Ovary (tissue), 9 donors: ENCODE data around the gene TUFT1. TPM values are rescaled to one million over a fixed set of nuclear protein-coding genes. Genes with fewer than 3 reads are reported as not detected.

Experiments
- DNase-seq, 5 donors: peaks; one replicate each; pipeline ENCODE4 v3.0.0-alpha.2; 2019 to 2020
- H3K27ac ChIP-seq, 2 donors: fragments of 200-600 bp; one replicate each; pipeline versions ENCODE4 v1.5.1 to v1.8.0; 2019 to 2022
- H3K27me3 ChIP-seq: fragments of 200-600 bp; one replicate; pipeline ENCODE4 v1.8.0; 2022
- H3K36me3 ChIP-seq: fragments of 200-600 bp; sonication (generic); one replicate; pipeline ENCODE4 v1.5.1; 2019
- H3K4me1 ChIP-seq: one replicate; pipeline ENCODE4 v1.8.1; 2013; ENCODE audit warnings: mild to moderate bottlenecking, moderate library complexity; ENCODE audit not compliant: insufficient read depth
- H3K4me3 ChIP-seq: fragments of 200-600 bp; sonication (generic); one replicate; pipeline ENCODE4 v1.5.1; 2017
- H3K9me3 ChIP-seq, 2 donors: fragments of 200-600 bp in 1 of 2; sonication (generic) in 1 of 2; one replicate each; pipeline versions ENCODE4 v1.5.1 to v1.8.1; 2013 to 2019; ENCODE audit warnings: mild to moderate bottlenecking in 1 of 2, moderate library complexity in 1 of 2
- EP300 ChIP-seq: sonication (generic); formaldehyde crosslinking; IDR thresholded peaks from one replicate; pipeline ENCODE4 v1.6.1; 2017; ENCODE audit warnings: antibody characterized with exemption
- POLR2A ChIP-seq: fragments of 450-650 bp; IDR thresholded peaks from one replicate; pipeline ENCODE4 v1.6.1; 2017; ENCODE audit warnings: antibody characterized with exemption, mild to moderate bottlenecking, moderate library complexity
- WGBS, 3 donors: extraction: QIAGEN DNeasy Blood & Tissue Kit in 1 of 3; methylation state at CpG; one replicate each; pipeline versions ENCODE4 v1.1.5 to v1.1.7; 2013 to 2017; 5-methylcytosine and 5-hydroxymethylcytosine counted together
- intact Hi-C, 4 donors: fragments of 100-400 bp; cut with DNase I; formaldehyde crosslinking; loops; one replicate each; pipeline versions ENCODE4 v1.11.0 to v1.15.1; 2022 to 2023
- polyA plus RNA-seq, 2 donors: library from polyadenylated mRNA; stranded (reverse); fragments of 200-250 nt in 1 of 2; fragments of 350-450 nt in 1 of 2; fragmentation: Illumina TruSeq in 1 of 2; extraction: RNeasy Lipid Tissue Mini Kit (QIAGEN cat#74804) in 1 of 2; gene quantifications; one replicate each; pipeline ENCODE4 v1.2.3, GENCODE V29; 2013 to 2014
- total RNA-seq, 7 donors: library from RNA; depleted of rRNA in 2 of 7; stranded (reverse); fragments of >200 nt in 2 of 7; fragmentation: NEBNext Ultra II Directional in 3 of 7; extraction: Animal tissue kit (Norgen Biotek cat#: 25700) in 3 of 7; gene quantifications; one replicate each; pipeline versions ENCODE4 v1.1.0 to v1.2.4, GENCODE V29; 2016 to 2023
- TF ChIP-seq, protein P1 (sequence below), 3 donors: fragments of 450-650 bp in 2 of 3; fragments of 200-600 bp in 1 of 3; IDR thresholded peaks; one replicate each; pipeline versions ENCODE4 v1.5.1 to v1.8.0; 2016 to 2022; ENCODE audit warnings: antibody characterized with exemption in 3 of 3, mild to moderate bottlenecking in 1 of 3
- donor health status: DM: no; HTN: no; CAD: no; lungs with moderate emphysema.
- donor health status: DM: no; HTN: no; CAD: no.
- donor health status: Bipolar disorder and iron deficiency.
- donor health status: DM: yes; HTN: yes; CAD: no.
- donor health status: DM: no; HTN: no; CAD: no.
- donor health status: DM: yes; HTN: yes; CAD: no.

TUFT1 gene
- total and polyA plus RNA-seq, 9 donors = 5.0 to 10.2 (median 7.3) TPM

DNA sequence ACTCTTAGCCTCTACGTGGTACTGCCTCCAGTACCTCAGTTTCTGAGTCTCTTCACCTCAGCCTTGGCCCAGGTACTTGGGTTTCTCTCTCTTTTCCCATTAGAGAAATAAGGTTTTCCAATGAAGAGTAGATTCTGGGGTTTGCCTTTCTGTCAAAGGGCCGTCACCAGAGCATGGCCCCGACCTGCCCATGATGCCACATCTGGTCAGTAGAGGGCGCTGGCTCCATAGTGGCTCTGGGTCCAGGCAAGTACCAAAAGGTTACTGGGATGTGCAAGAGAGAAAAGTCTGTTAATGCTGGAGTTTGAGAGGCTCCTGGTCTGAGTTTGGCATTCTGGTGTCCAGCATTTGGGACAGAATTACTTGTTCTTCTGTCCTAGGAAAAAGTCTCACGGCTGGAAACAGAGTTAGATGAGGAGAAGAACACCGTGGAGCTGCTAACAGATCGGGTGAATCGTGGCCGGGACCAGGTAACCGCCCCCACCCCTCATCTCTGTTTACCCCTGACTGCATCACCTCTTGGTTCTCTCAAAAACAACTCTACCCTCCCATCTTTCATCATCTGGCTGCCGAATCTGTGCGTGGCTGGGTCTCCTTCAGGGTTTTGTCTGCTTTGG lies 5.3 kb upstream of the TUFT1 start:
- H3K27me3 ChIP-seq = no peaks in the 10 kb centered on the region
- peaks cover 4% of the 10 kb centered on the region for H3K4me1 ChIP-seq
- intact Hi-C loops = loop anchor here in 3 of 4 donors (2.0 to 10.0 kb wide), 2 partner anchors 200 kb away; no protein-coding TSS in a partner anchor
- no peaks in the 10 kb centered on the region for H3K9me3 ChIP-seq
- no peaks in the 10 kb centered on the region for H3K36me3 ChIP-seq
- no peak overlapping the region for H3K4me3 ChIP-seq
- TF ChIP-seq EP300 = no peak
- no peak for TF ChIP-seq POLR2A
- TF ChIP-seq, protein P1, sequence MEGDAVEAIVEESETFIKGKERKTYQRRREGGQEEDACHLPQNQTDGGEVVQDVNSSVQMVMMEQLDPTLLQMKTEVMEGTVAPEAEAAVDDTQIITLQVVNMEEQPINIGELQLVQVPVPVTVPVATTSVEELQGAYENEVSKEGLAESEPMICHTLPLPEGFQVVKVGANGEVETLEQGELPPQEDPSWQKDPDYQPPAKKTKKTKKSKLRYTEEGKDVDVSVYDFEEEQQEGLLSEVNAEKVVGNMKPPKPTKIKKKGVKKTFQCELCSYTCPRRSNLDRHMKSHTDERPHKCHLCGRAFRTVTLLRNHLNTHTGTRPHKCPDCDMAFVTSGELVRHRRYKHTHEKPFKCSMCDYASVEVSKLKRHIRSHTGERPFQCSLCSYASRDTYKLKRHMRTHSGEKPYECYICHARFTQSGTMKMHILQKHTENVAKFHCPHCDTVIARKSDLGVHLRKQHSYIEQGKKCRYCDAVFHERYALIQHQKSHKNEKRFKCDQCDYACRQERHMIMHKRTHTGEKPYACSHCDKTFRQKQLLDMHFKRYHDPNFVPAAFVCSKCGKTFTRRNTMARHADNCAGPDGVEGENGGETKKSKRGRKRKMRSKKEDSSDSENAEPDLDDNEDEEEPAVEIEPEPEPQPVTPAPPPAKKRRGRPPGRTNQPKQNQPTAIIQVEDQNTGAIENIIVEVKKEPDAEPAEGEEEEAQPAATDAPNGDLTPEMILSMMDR (IDR thresholded peaks at IDR 0.05) = peak; percentile 44 to 63 (median 48)
- no peak overlapping the region for H3K27ac ChIP-seq
- DNase-seq = peak; percentile 60 to 80 (median 76)
- WGBS, 3 donors = 47 to 54% (median 48%) methylated on average over 12 of the region's 12 CpGs

DNA sequence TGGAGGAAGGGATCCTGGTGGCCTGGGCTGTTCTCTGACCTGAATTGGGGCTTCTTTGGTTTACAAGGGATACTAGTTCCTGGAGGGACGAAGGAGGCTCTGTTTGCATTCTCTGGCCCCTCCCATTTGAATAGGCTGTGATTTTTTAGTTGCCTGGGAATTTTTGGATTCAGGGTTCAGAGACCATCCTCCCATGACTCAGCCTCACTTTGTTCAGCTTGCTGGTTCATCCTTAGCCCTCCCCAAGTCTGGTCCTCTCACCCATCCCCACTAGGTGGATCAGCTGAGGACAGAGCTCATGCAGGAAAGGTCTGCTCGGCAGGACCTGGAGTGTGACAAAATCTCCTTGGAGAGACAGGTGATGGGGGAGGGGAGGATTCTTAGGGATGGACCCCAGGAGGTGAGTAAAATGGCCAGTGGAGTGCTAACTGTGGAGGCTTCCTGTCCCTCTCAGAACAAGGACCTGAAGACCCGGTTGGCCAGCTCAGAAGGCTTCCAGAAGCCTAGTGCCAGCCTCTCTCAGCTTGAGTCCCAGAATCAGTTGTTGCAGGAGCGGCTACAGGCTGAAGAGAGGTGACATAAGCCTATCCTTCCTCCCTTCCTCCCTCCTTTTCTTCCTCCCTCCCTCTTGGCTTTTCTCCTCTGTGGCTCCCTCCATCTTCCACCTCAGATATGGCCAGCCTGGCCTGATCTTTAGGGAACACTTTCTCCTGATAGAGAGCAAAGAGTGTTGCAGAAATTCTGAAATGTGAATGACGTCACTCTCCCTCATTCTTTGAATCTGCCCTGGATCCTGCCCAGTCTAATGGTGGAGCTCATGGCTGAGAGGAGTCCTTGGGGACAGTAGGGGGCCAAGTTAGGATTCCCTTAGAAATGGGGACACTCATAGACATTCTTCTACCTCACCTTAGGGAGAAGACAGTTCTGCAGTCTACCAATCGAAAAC lies 4.5 kb upstream of the TUFT1 start:
- 82 to 87% (median 85%) methylated on average over 6 of the region's 6 CpGs for whole genome bisulfite sequencing, 3 donors
- no peak overlapping the region for H3K27ac ChIP-seq
- TF ChIP-seq, protein P1 (IDR thresholded peaks at IDR 0.05) = no peak
- TF ChIP-seq EP300 (no peak), POLR2A (no peak)
- H3K4me1 ChIP-seq = peaks cover 4% of the 10 kb centered on the region
- H3K4me3 ChIP-seq = no peak overlapping the region
- no peaks in the 10 kb centered on the region for H3K27me3 ChIP-seq
- intact Hi-C loops = loop anchor here in 3 of 4 donors (2.0 to 10.0 kb wide), 2 partner anchors 199 kb away; no protein-coding TSS in a partner anchor
- no peaks in the 10 kb centered on the region for H3K36me3 ChIP-seq
- H3K9me3 ChIP-seq = no peaks in the 10 kb centered on the region
- DNase-seq = no peak

GRCh38 chr1:151536499-151536898 lies 3.6 kb upstream of the TUFT1 start:
- intact Hi-C loops = loop anchor here in 2 of 4 donors (10.0 kb wide), 1 partner anchor 198 kb away; no protein-coding TSS in a partner anchor
- Histone ChIP-seq H3K4me3 (no peak overlapping the region), H3K4me1 (peaks cover 4% of the 10 kb centered on the region), H3K27me3 (no peaks in the 10 kb centered on the region), H3K9me3 (no peaks in the 10 kb centered on the region), H3K36me3 (no peaks in the 10 kb centered on the region), H3K27ac (no peak overlapping the region)
- WGBS, 3 donors = 88 to 91% (median 89%) methylated on average over 7 of the region's 7 CpGs
- TF ChIP-seq, protein P1 (IDR thresholded peaks at IDR 0.05) = no peak
- no peak for TF ChIP-seq EP300
- no peak for DNase-seq

DNA sequence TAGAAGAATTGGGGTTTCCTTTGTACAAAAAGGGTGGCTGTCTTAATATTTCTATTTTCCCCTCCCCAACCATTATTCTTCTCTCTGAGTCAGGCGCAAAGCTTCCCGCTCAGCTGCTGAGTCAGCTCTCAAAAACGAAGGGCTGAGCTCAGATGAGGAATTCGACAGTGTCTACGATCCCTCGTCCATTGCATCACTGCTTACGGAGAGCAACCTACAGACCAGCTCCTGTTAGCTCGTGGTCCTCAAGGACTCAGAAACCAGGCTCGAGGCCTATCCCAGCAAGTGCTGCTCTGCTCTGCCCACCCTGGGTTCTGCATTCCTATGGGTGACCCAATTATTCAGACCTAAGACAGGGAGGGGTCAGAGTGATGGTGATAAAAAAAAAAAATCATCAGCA lies 3.0 kb upstream of the TUFT1 start:
- H3K27ac ChIP-seq = no peak overlapping the region
- WGBS, 3 donors = 69 to 83% (median 83%) methylated on average over 9 of the region's 9 CpGs
- peaks cover 4% of the 10 kb centered on the region for H3K4me1 ChIP-seq
- TF ChIP-seq, protein P1 (IDR thresholded peaks at IDR 0.05) = no peak
- TF ChIP-seq POLR2A (no peak), EP300 (no peak)
- intact Hi-C loops = loop anchor here in 2 of 4 donors (10.0 kb wide), 1 partner anchor 198 kb away; no protein-coding TSS in a partner anchor
- H3K27me3 ChIP-seq = no peaks in the 10 kb centered on the region
- DNase-seq = no peak
- no peaks in the 10 kb centered on the region for H3K9me3 ChIP-seq
- H3K36me3 ChIP-seq = no peaks in the 10 kb centered on the region
- H3K4me3 ChIP-seq = no peak overlapping the region
